HepG2 (cell line): ENCODE data around the gene PGC. TPM values are rescaled to one million over a fixed set of nuclear protein-coding genes. Genes with fewer than 3 reads are reported as not detected.

Experiments used
- ATF3 ChIP-seq: sonication (generic); formaldehyde crosslinking; IDR thresholded peaks from 2 replicates; pipeline ENCODE4 v1.4.0; 2020; ENCODE audit warnings: missing genetic modification reagents
- ATM ChIP-seq: fragments of 450-650 bp; IDR thresholded peaks from 2 replicates; pipeline ENCODE4 v1.7.1; 2017; ENCODE audit warnings: mild to moderate bottlenecking, borderline replicate concordance
- BORCS8-MEF2B ChIP-seq: sonication (generic); formaldehyde crosslinking; IDR thresholded peaks from 2 replicates; pipeline ENCODE4 v1.8.0; 2022; ENCODE audit warnings: mild to moderate bottlenecking, missing genetic modification reagents
- ELK4 ChIP-seq: sonication (generic); formaldehyde crosslinking; IDR thresholded peaks from 2 replicates; pipeline ENCODE4 v1.9.0; 2021; ENCODE audit warnings: missing genetic modification reagents, borderline replicate concordance
- HNF4G ChIP-seq, 2 experiments: sonication (generic) in 1 of 2; formaldehyde crosslinking in 1 of 2; IDR thresholded peaks; 2 replicates each; pipeline versions ENCODE4 v1.4.0 to v1.6.1; 2011 to 2020; ENCODE audit warnings: borderline replicate concordance in 2 of 2, low read depth in 2 of 2, mild to moderate bottlenecking in 2 of 2, low read length in 1 of 2, missing genetic modification reagents in 1 of 2, moderate library complexity in 1 of 2
- IKZF1 ChIP-seq: fragments of 450-650 bp; IDR thresholded peaks from 2 replicates; pipeline ENCODE4 v1.7.1; 2016
- LRRFIP1 ChIP-seq: sonication (generic); formaldehyde crosslinking; conservative IDR thresholded peaks from 2 replicates; pipeline ENCODE4 v1.4.0; 2020; ENCODE audit warnings: missing genetic modification reagents
- PLSCR1 ChIP-seq: sonication (generic); formaldehyde crosslinking; IDR thresholded peaks from 2 replicates; pipeline ENCODE4 v1.5.0; 2020; ENCODE audit warnings: missing genetic modification reagents, mild to moderate bottlenecking, borderline replicate concordance
- RARG ChIP-seq: sonication (generic); formaldehyde crosslinking; IDR thresholded peaks from 2 replicates; pipeline ENCODE4 v1.4.0; 2020; ENCODE audit warnings: low read depth, mild to moderate bottlenecking, missing genetic modification reagents
- SIX1 ChIP-seq: sonication (generic); formaldehyde crosslinking; IDR thresholded peaks from 2 replicates; pipeline ENCODE4 v1.4.0; 2020; ENCODE audit warnings: missing genetic modification reagents, borderline replicate concordance
- SRSF1 ChIP-seq: fragments of 200-400 bp; formaldehyde crosslinking; optimal IDR thresholded peaks from 2 replicates; pipeline ENCODE3; 2017; ENCODE audit warnings: mild to moderate bottlenecking, low read depth, low read length, moderate library complexity
- TBP ChIP-seq: sonication (generic); formaldehyde crosslinking; IDR thresholded peaks from 2 replicates; pipeline ENCODE4 v1.5.0; 2020; ENCODE audit warnings: missing genetic modification reagents
- TEAD3 ChIP-seq: optimal IDR thresholded peaks from 2 replicates; pipeline ENCODE3; 2016; ENCODE audit warnings: borderline replicate concordance
- ZBTB3 ChIP-seq: sonication (generic); formaldehyde crosslinking; IDR thresholded peaks from 2 replicates; pipeline ENCODE4 v1.4.0; 2020; ENCODE audit warnings: low read depth, mild to moderate bottlenecking, moderate library complexity, missing genetic modification reagents, borderline replicate concordance
- ZNF280D ChIP-seq: sonication (generic); formaldehyde crosslinking; IDR thresholded peaks from 2 replicates; pipeline ENCODE4 v1.5.1; 2020; ENCODE audit warnings: mild to moderate bottlenecking, missing genetic modification reagents
- ZNF282 ChIP-seq: fragments of 450-650 bp; IDR thresholded peaks from 2 replicates; pipeline ENCODE4 v1.6.1; 2018; ENCODE audit not compliant: partially characterized antibody
- ZNF430 ChIP-seq: sonication (generic); formaldehyde crosslinking; IDR thresholded peaks from 2 replicates; pipeline ENCODE4 v1.9.0; 2021; ENCODE audit warnings: mild to moderate bottlenecking, missing genetic modification reagents
- ZNF550 ChIP-seq: sonication (generic); formaldehyde crosslinking; IDR thresholded peaks from 2 replicates; pipeline ENCODE4 v1.4.0; 2020; ENCODE audit warnings: mild to moderate bottlenecking, missing genetic modification reagents, borderline replicate concordance
- ZNF670 ChIP-seq: sonication (generic); formaldehyde crosslinking; IDR thresholded peaks from 2 replicates; pipeline ENCODE4 v1.8.0; 2022; ENCODE audit warnings: mild to moderate bottlenecking, missing genetic modification reagents, borderline replicate concordance
- ZNF768 ChIP-seq: sonication (generic); formaldehyde crosslinking; IDR thresholded peaks from 2 replicates; pipeline ENCODE4 v1.4.0; 2020; ENCODE audit warnings: missing genetic modification reagents
- ZSCAN12 ChIP-seq: sonication (generic); formaldehyde crosslinking; IDR thresholded peaks from 2 replicates; pipeline ENCODE4 v1.9.0; 2021; ENCODE audit warnings: mild to moderate bottlenecking, missing genetic modification reagents
- polyA plus RNA-seq, 8 experiments: library from polyadenylated mRNA; depleted of rRNA in 3 of 8; stranded (reverse) in 7 of 8; unstranded in 1 of 8; fragments of >200 nt; fragmentation: Illumina TruSeq in 4 of 8; extraction: Trizol in 4 of 8; gene quantifications; 2 replicates each; pipeline versions ENCODE4 v1.2.1 to v1.2.3, GENCODE V29; 2011 to 2016; ENCODE audit warnings: low read depth in 4 of 8, missing spikeins in 1 of 8, mixed read lengths in 1 of 8; ENCODE audit not compliant: insufficient read depth in 1 of 8
- total RNA-seq, 5 experiments: library from RNA; depleted of rRNA; stranded (reverse); fragments of >200 nt; fragmentation: Illumina TruSeq; extraction: Trizol; gene quantifications; 2 replicates each; pipeline ENCODE4 v1.2.3, GENCODE V29; 2016; ENCODE audit warnings: low read depth in 1 of 5

PGC gene
- total and polyA plus RNA-seq, 2 of the 13 experiments (the other 11 are each of a cell fraction or from before 2014, with no cell fraction given), result 426 to 502 TPM

- TF ChIP-seq HNF4G (IDR thresholded peaks at IDR 0.05; ENCODE audit: borderline replicate concordance, low read depth, low read length), result no peak
- no peak for TF ChIP-seq HNF4G (CRISPR knock-in tag; IDR thresholded peaks at IDR 0.05; ENCODE audit: borderline replicate concordance, low read depth)
- no peak for TF ChIP-seq ZNF550 (CRISPR knock-in tag)
- TF ChIP-seq ATF3 (CRISPR knock-in tag), result no peak
- TF ChIP-seq BORCS8-MEF2B (CRISPR knock-in tag), result no peak; the same call in 1 of the 2 replicates
- no peak for TF ChIP-seq TBP (CRISPR knock-in tag)
- TF ChIP-seq ZNF768, result peak; percentile 14; the same call in 1 of the 2 replicates
- TF ChIP-seq SIX1 (CRISPR knock-in tag), result no peak
- no peak for TF ChIP-seq ZSCAN12 (CRISPR knock-in tag)
- no peak for TF ChIP-seq ZNF670 (CRISPR knock-in tag)
- no peak for TF ChIP-seq SRSF1
- TF ChIP-seq ZBTB3 (CRISPR knock-in tag), result no peak; the same call in 1 of the 2 replicates
- no peak for TF ChIP-seq ZNF282
- peak; percentile 24 for TF ChIP-seq TEAD3 (CRISPR knock-in tag)
- no peak for TF ChIP-seq IKZF1
- no peak for TF ChIP-seq PLSCR1 (CRISPR knock-in tag)
- TF ChIP-seq ATM, result no peak
- TF ChIP-seq ELK4 (CRISPR knock-in tag), result no peak
- peak; percentile 79; the same call in 1 of the 2 replicates for TF ChIP-seq ZNF280D
- TF ChIP-seq ZNF430 (CRISPR knock-in tag), result no peak
- no peak for TF ChIP-seq RARG
- no peak for TF ChIP-seq LRRFIP1 (CRISPR knock-in tag)
Measured at GRCh38 chr6:41733707-41734665, 13.2 kb downstream of the PGC start (continued).
